Esophagus muscularis mucosa (tissue), 3 donors: ENCODE measurements around the gene SLC8A1.

Source experiments
- POLR2A ChIP-seq: fragments of 450-650 bp; IDR thresholded peaks from one replicate; pipeline ENCODE4 v1.6.1; 2017; ENCODE audit warnings: antibody characterized with exemption, moderate library complexity, mild to moderate bottlenecking, low read depth
- POLR2AphosphoS5 ChIP-seq, 2 donors: sonication (generic); formaldehyde crosslinking; IDR thresholded peaks; one replicate each; pipeline ENCODE4 v1.6.1; 2017; ENCODE audit warnings: antibody characterized with exemption in 2 of 2
- TF ChIP-seq, protein P1 (sequence below), 3 experiments: fragments of 200-600 bp in 2 of 3; fragments of 450-650 bp in 1 of 3; sonication (generic) in 2 of 3; IDR thresholded peaks; one replicate each; pipeline ENCODE4 v1.5.1; 2017 to 2019; ENCODE audit warnings: antibody characterized with exemption in 3 of 3, mild to moderate bottlenecking in 2 of 3, moderate library complexity in 1 of 3

DNA sequence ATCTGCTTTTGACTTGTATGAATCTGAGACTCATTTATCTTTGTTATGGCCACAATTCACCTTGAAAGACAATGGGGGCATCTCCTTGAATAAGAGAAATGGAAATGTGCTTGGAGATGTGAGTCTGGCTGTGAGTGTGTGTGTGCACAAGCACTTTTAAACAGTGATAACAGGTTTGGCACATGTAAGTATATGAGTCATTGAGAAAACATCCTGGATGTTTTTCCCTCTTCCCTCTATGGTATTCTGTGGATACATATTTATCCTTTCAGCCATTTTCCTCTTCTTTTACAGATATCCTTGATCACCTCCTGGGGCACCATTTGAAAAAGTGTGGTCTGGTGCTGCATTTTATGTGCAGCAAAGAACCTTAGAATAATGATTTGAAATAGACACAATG, 355.5 kb downstream of the SLC8A1 start:
- TF ChIP-seq, protein P1, sequence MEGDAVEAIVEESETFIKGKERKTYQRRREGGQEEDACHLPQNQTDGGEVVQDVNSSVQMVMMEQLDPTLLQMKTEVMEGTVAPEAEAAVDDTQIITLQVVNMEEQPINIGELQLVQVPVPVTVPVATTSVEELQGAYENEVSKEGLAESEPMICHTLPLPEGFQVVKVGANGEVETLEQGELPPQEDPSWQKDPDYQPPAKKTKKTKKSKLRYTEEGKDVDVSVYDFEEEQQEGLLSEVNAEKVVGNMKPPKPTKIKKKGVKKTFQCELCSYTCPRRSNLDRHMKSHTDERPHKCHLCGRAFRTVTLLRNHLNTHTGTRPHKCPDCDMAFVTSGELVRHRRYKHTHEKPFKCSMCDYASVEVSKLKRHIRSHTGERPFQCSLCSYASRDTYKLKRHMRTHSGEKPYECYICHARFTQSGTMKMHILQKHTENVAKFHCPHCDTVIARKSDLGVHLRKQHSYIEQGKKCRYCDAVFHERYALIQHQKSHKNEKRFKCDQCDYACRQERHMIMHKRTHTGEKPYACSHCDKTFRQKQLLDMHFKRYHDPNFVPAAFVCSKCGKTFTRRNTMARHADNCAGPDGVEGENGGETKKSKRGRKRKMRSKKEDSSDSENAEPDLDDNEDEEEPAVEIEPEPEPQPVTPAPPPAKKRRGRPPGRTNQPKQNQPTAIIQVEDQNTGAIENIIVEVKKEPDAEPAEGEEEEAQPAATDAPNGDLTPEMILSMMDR (IDR thresholded peaks at IDR 0.05) = no peak
- no peak for TF ChIP-seq POLR2A
- TF ChIP-seq POLR2AphosphoS5 (IDR thresholded peaks at IDR 0.05) = no peak
